Amniotic epithelial cell (primary cell): ENCODE results near the gene CDH2.
"Not testable (repeated sequence)": the region's sequence is repeated elsewhere in the genome, so short reads cannot be mapped to it uniquely, and the experiment has no call there.

Experiments
- DNase-seq: peaks from one replicate; pipeline ENCODE4 v3.0.0-alpha.2; 2010; ENCODE audit warnings: low read depth

Gene CDH2

DNA sequence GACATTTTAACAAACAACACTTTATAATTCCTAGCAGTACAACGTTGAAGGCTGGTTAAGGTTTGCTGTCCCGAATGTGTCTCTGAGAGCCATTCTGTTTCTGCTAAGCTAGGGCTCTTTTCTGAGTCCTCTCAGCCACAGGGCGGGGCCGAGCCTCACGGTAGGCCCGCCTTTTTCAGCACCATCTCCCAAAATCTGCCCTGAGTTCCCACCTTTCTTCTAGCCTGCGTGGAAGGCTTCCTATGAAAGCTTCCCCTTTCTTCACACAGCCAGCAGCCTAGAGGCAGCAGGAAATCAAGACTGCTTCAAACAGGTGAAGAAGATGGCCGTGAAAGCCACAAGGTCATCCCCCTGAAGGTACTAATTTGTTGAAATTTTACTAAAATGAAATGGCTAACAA, 255.5 kb downstream of the CDH2 start:
- no peak for DNase-seq

GRCh38 chr18:27920836-27921235, 256.1 kb downstream of the CDH2 start:
- DNase-seq = no peak

GRCh38 chr18:27906189-27906588, 270.7 kb downstream of the CDH2 start:
- not testable (repeated sequence) for DNase-seq

GRCh38 chr18:27903906-27904305, 273.0 kb downstream of the CDH2 start:
- peak; percentile 28 for DNase-seq

GRCh38 chr18:27901424-27902226, 275.3 kb downstream of the CDH2 start:
- DNase-seq = no peak
